Activated CD8-positive, alpha-beta T cell treated with anti-CD3 and anti-CD28 coated beads, Interleukin-2, amount 10 ng/mL, durations not matched to agents 7 days and 5 days (primary cell): Measurements from ENCODE around the gene TGIF2. TPM values are rescaled to one million over a fixed set of nuclear protein-coding genes. Genes with fewer than 3 reads are reported as not detected.

Experiments used
- ATAC-seq: fragments of 150-1000 bp; cut with Tn5 transposase; one replicate; pipeline ENCODE4 v1.10.0; 2021; ENCODE audit warnings: moderate library complexity
- CTCF ChIA-PET: fragments of 350-600 bp; sonication (Branson Sonifier 250); formaldehyde crosslinking; loops from one replicate; lab custom pipeline; 2021; ENCODE audit warnings: antibody characterized with exemption; lab: Charles Lee
- POLR2A ChIA-PET: fragments of 350-600 bp; sonication (Branson Sonifier 250); formaldehyde crosslinking; loops from one replicate; lab custom pipeline; 2021; ENCODE audit warnings: antibody characterized with exemption; lab: Charles Lee
- DNase-seq: peaks from one replicate; pipeline ENCODE4 v3.0.0-alpha.2; 2020
- H3K27ac Mint-ChIP-seq: one replicate; pipeline ENCODE4 v1.8.0; 2021; ENCODE audit warnings: mild to moderate bottlenecking, mixed read lengths
- H3K27me3 Mint-ChIP-seq: one replicate; pipeline ENCODE4 v1.8.0; 2021; ENCODE audit warnings: low read depth, mixed read lengths
- H3K36me3 Mint-ChIP-seq: one replicate; pipeline ENCODE4 v1.8.0; 2021; ENCODE audit warnings: low read depth, mixed read lengths
- H3K4me1 Mint-ChIP-seq: one replicate; pipeline ENCODE4 v1.8.0; 2021; ENCODE audit warnings: low read depth, mixed read lengths
- H3K4me3 Mint-ChIP-seq: one replicate; pipeline ENCODE4 v1.8.0; 2021; ENCODE audit warnings: mild to moderate bottlenecking, mixed read lengths
- H3K9me3 Mint-ChIP-seq: one replicate; pipeline ENCODE4 v1.8.0; 2022; ENCODE audit warnings: mixed read lengths; ENCODE audit not compliant: insufficient read depth
- total RNA-seq, 2 experiments: library from RNA; stranded (reverse); gene quantifications; one replicate each; pipeline ENCODE4 v1.2.3, GENCODE V29; 2021

Gene TGIF2
- total RNA-seq, 2 experiments from 2014 or later = 29.2 to 32.9 TPM

DNA sequence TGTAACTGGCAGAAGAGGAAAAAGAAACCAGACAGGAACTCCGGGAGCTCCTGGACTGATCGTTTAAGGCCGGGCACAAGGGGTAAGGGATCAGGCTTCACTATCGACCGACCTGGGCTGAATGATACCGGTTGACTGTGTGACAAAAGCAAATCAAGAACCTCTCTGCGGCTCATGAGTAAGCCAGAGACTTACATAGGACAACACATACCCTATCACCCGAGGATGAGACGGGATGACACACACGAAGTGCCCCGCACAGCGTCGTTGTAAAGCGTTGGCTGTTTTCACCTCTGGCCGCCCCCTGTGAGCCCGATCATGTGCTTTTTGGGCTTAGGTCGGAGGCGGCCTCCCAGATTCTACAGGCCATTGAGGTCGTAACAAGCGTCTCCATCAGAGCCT lies 695 bp upstream of the TGIF2 start:
- Mint-ChIP-seq H3K9me3 (no peaks in the 10 kb centered on the region), H3K27me3 (no peaks in the 10 kb centered on the region), H3K27ac (peak overlapping the region; percentile 98), H3K4me1 (peaks cover 40% of the 10 kb centered on the region), H3K4me3 (peak overlapping the region; percentile 87), H3K36me3 (peaks cover 21% of the 10 kb centered on the region)
- peak; percentile 58 for ATAC-seq
- CTCF ChIA-PET = interaction anchor here (0.8 to 6.2 kb wide), 7 partner anchors 15 to 236 kb away, joined by 3 to 44 read pairs (median 8); partner anchors contain the start of gene RAB5IF
- DNase-seq = peak; percentile 77
- POLR2A ChIA-PET = interaction anchor here (0.5 to 6.6 kb wide), 10 partner anchors 11 to 618 kb away, joined by 3 to 70 read pairs (median 4); partner anchors contain the start of genes DSN1, RAB5IF, SCAND1 and SLA2

DNA sequence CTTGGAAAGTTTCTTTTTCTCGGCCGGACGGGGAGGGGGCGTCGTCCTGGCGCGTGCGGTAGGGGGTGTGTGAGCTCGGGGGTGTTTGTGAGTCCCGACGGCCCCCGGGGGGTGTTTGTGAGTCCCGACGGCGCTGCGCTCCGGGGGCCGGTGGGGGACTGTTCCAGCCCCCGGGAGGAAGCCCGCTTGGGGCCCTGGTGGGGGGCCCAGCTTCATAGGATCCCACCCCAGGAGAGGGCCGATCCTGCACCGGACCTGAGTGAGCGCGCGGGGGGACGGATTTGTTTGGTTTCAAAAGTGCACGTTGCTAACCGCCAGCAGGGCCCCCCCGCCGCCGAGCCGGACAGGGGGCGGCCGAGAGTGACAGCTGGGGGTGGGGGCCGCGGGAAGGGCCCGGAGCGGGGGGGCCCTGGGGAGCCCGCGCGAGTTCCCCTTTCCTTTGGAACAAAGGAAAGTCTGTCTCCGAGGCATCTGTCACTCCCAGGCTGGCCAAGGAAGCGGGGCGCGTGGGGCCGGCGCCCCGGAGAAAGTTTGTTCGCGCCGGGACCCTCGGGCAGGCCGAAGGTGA lies 485 bp downstream of the TGIF2 start:
- DNase-seq (peak; percentile 38), ATAC-seq (peak; percentile 2)
- Mint-ChIP-seq H3K4me3 (peak overlapping the region; percentile 86), H3K9me3 (no peaks in the 10 kb centered on the region), H3K27me3 (no peaks in the 10 kb centered on the region), H3K4me1 (peaks cover 40% of the 10 kb centered on the region), H3K27ac (peak overlapping the region; percentile 81), H3K36me3 (peaks cover 26% of the 10 kb centered on the region)
- CTCF ChIA-PET = interaction anchor here (0.8 to 6.2 kb wide), 7 partner anchors 9 to 31 kb away, joined by 3 to 44 read pairs (median 5); partner anchors contain the start of gene RAB5IF
- POLR2A ChIA-PET = interaction anchor here (0.8 to 6.6 kb wide), 10 partner anchors 10 to 182 kb away, joined by 3 to 70 read pairs (median 6); partner anchors contain the start of genes RAB5IF and SLA2

DNA sequence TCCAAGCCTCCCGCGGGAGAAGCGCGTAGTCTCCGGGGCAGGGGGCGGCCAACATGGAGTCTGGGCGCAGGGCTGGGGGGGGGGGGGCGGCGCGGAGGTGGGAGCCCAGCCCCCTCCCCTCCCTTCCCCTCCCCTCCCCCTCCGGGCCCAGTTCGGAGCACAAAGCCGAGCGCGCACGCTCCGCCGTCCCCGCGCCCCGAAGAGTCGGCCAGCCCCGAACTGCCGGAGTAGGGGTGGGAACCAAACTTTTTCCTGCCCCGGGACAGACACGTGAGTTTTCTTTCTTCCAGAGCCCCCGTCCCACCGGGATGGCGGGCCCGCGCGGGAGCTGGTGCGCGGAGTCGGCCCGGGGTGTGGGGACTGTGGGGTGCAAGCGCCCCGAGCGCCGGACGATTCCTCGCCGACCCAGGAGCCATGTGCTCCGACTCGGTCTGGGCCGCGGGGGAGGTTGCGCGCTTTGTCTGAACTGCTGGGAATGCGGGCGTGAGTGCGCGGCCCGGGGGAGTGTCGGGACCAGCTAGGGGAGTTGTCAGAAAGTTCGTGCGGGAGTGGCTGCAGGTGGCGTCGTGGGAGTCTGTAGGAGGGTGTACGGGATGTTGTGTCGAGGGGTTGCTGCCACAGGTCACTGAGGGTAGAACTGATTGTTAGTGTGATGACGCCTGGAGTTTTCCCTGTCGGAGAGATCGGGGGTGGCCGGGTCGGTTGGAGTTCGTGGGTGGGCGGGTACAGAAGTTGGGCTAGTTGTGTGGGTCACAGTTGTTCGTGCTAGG lies 1.2 kb downstream of the TGIF2 start:
- H3K9me3 Mint-ChIP-seq = no peaks in the 10 kb centered on the region
- peak overlapping the region; percentile 86 for H3K4me3 Mint-ChIP-seq
- DNase-seq (peak; percentile 59), ATAC-seq (peak; percentile 20)
- peak overlapping the region; percentile 92 for H3K27ac Mint-ChIP-seq
- H3K27me3 Mint-ChIP-seq = no peaks in the 10 kb centered on the region
- POLR2A ChIA-PET = interaction anchor here (0.8 to 6.6 kb wide), 12 partner anchors 9 to 802 kb away, joined by 3 to 70 read pairs (median 4); partner anchors contain the start of genes PHF20, RAB5IF and SLA2
- peaks cover 40% of the 10 kb centered on the region for H3K4me1 Mint-ChIP-seq
- H3K36me3 Mint-ChIP-seq = peaks cover 30% of the 10 kb centered on the region
- CTCF ChIA-PET = interaction anchor here (0.8 to 6.2 kb wide), 6 partner anchors 8 to 30 kb away, joined by 3 to 44 read pairs (median 4); partner anchors contain the start of gene RAB5IF

DNA sequence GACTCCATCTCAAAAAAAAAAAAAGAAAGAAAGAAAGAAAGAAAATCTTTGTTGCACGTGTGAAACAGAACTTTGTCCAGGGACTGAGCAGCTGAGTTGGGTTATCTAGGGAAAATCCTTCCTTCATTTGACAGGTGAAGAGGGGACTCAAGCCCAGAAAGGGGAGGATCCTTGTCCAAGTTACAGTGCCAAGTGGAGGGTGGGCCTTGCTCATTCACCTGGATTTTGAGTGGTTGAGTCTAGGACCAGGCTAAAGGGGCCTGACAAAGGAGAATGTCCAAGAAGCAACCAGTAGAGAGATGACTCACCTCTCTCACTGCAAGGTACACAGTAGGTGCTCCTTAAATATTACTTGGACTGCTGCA lies 2.7 kb downstream of the TGIF2 start:
- H3K4me3 Mint-ChIP-seq = peak overlapping the region; percentile 86
- POLR2A ChIA-PET = interaction anchor here (1.2 to 6.6 kb wide), 4 partner anchors 13 to 804 kb away, joined by 4 to 70 read pairs (median 52); partner anchors contain the start of genes PHF20 and RAB5IF

DNA sequence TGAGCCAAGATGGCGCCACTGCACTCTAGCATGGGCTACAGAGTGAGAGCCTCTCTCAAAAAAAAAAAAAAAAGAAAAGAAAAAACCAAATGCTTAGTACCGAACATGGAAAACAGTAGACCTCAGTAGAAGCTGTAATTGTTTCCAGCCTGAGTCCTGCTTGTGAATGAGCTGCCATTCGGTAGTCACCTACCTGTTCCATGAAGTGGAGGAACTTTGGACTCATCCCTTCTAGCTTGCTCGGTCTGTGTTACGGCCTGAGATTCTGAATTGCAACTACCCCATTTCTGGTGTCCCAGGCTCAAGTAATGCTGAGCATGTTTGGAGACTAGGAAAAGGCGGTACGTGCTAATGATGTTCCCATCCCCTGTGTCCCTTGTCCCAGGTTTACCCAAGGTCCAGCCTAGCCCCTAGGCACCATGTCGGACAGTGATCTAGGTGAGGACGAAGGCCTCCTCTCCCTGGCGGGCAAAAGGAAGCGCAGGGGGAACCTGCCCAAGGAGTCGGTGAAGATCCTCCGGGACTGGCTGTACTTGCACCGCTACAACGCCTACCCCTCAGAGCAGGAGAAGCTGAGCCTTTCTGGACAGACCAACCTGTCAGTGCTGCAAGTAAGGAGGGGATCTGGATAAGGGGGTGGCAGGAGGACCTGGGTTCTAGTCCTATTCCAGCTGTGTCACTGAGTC lies 5.1 kb downstream of the TGIF2 start:
- ATAC-seq (no peak), DNase-seq (no peak)
- ChIA-PET CTCF (interaction anchor here (1.5 to 6.2 kb wide), 3 partner anchors 10 to 27 kb away, joined by 5 to 44 read pairs (median 6); partner anchors contain the start of gene RAB5IF), POLR2A (interaction anchor here (1.2 to 6.6 kb wide), 3 partner anchors 16 to 67 kb away, joined by 3 to 60 read pairs (median 7); partner anchors contain the start of gene RAB5IF)
- Mint-ChIP-seq H3K27me3 (no peaks in the 10 kb centered on the region), H3K27ac (no peak overlapping the region), H3K36me3 (peaks cover 53% of the 10 kb centered on the region), H3K9me3 (no peaks in the 10 kb centered on the region), H3K4me1 (peaks cover 46% of the 10 kb centered on the region), H3K4me3 (no peak overlapping the region)

More for the DNA sequence above, 2.7 kb downstream of the TGIF2 start:
- peak overlapping the region; percentile 92 for H3K27ac Mint-ChIP-seq
- no peaks in the 10 kb centered on the region for H3K27me3 Mint-ChIP-seq
- peaks cover 47% of the 10 kb centered on the region for H3K4me1 Mint-ChIP-seq
- DNase-seq = no peak
- ATAC-seq = no peak
- H3K36me3 Mint-ChIP-seq = peaks cover 39% of the 10 kb centered on the region
- H3K9me3 Mint-ChIP-seq = no peaks in the 10 kb centered on the region
- CTCF ChIA-PET = interaction anchor here (0.6 to 6.2 kb wide), 5 partner anchors 16 to 29 kb away, joined by 3 to 44 read pairs (median 3); partner anchors contain the start of gene RAB5IF

DNA sequence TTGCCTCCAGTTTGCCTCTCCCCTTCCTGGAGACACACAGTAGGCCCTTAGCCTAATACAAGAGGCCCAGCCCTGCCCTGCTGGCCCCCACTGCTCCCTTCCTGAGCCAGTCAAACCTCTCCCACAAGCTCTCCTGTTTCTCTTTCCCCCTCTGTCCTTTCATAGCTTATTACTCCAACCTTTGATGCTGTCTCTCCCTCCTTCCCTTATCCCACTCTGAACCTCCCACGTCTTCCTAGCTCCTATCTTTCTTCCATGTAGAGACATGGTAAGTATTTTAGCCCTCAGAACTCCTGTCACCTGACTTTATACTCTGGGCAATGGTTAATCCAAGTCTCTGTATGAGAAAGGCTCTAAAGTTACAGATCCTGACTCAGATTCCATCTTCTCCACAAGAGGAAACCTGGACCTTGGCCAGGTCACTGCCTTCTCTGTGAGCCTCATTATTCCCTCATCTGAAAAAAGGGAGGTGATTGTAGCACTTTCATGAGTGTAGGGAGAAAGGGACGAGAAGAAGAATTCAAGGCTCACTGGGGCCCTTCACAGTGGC lies 6.7 kb downstream of the TGIF2 start:
- DNase-seq = no peak
- Mint-ChIP-seq H3K9me3 (no peaks in the 10 kb centered on the region), H3K27me3 (no peaks in the 10 kb centered on the region), H3K4me3 (no peak overlapping the region), H3K4me1 (peaks cover 45% of the 10 kb centered on the region), H3K27ac (peak overlapping the region; percentile 35), H3K36me3 (peaks cover 52% of the 10 kb centered on the region)
- no peak for ATAC-seq
- POLR2A ChIA-PET = interaction anchor here (1.6 kb wide), 1 partner anchor 16 kb away, joined by 4 read pairs; no protein-coding TSS in a partner anchor
- CTCF ChIA-PET = interaction anchor here (2.2 kb wide), 1 partner anchor 10 kb away, joined by 11 read pairs; no protein-coding TSS in a partner anchor

DNA sequence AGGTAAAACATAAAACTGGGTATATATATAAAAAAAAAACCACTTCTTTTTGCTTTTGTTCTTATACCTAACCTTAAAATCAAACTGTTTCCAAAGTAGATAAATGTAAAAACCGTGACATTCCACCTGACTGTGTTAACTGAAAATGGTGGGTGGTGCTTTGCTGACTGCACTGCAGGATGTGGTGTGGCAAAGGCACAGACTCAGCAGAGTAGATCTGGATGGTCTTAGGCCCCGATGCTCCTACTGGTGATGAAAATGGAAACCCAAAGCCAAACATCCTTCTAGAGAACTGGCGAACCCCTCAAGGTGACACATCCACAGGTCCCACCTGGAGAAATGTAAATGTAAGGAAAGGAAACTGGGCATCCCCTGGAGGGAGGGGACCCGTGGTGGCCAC lies 8.9 kb downstream of the TGIF2 start:
- Mint-ChIP-seq H3K36me3 (peaks cover 46% of the 10 kb centered on the region), H3K9me3 (no peaks in the 10 kb centered on the region), H3K27me3 (no peaks in the 10 kb centered on the region), H3K27ac (peak overlapping the region; percentile 90), H3K4me3 (no peak overlapping the region), H3K4me1 (peaks cover 36% of the 10 kb centered on the region)
- ATAC-seq = peak; percentile 82
- POLR2A ChIA-PET = interaction anchor here (0.9 kb wide), 1 partner anchor 13 kb away, joined by 3 read pairs; no protein-coding TSS in a partner anchor
- CTCF ChIA-PET = interaction anchor here (1.6 kb wide), 1 partner anchor 8 kb away, joined by 4 read pairs; the partner anchor contains the start of gene TGIF2
- DNase-seq = peak; percentile 69

DNA sequence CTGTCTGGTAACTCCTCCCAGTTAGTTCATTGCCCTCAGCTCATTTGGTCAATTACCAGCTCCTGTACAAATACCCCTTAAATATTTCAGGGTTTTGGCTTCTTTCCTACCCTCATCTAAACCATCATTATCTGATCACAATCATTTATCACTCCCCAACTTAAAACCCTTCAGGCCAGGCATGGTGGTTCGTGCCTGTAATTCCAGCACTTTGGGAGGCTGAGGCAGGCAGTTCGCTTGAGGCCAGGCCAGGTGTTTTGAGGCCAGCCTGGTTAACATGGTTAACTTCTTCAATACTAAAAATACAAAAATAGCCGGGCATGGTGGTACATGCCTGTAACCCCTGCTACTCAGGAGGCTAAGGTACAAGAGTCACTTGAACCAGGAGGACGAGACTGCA lies 9.4 kb downstream of the TGIF2 start:
- ATAC-seq (no peak), DNase-seq (no peak)
- Mint-ChIP-seq H3K4me1 (peaks cover 41% of the 10 kb centered on the region), H3K9me3 (no peaks in the 10 kb centered on the region), H3K36me3 (peaks cover 49% of the 10 kb centered on the region), H3K27me3 (no peaks in the 10 kb centered on the region), H3K4me3 (no peak overlapping the region), H3K27ac (peak overlapping the region; percentile 90)
- POLR2A ChIA-PET = interaction anchor here (0.9 to 2.0 kb wide), 2 partner anchors 12 to 23 kb away, joined by 3 to 4 read pairs; partner anchors contain the start of gene RAB5IF
- CTCF ChIA-PET = interaction anchor here (1.6 kb wide), 1 partner anchor 9 kb away, joined by 4 read pairs; the partner anchor contains the start of gene TGIF2

DNA sequence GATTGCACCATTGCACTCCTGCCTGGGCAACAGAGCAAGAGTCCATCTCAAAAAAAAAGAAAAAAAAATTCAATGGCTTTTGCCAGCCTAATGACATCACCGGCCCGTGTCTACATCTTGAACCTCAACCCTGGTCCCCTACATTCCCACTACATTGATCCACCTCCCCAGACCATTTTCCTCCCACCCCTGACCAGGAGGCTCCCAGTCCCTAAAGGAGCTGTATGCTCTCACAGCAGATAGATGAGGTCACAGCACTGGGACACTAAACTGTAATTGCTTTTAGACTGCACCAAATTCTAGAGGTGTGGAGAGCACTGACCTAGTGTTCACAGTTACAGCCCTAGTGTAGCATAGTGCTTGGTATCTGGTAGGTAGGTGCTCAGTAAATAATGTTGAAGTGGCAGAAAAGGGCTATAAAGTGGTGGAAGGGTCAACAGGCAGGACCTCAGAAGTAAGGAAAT lies 10.7 kb downstream of the TGIF2 start:
- peaks cover 41% of the 10 kb centered on the region for H3K4me1 Mint-ChIP-seq
- ChIA-PET POLR2A (interaction anchor here (0.6 to 2.0 kb wide), 3 partner anchors 8 to 22 kb away, joined by 3 to 4 read pairs (median 3); partner anchors contain the start of gene RAB5IF), CTCF (interaction anchor here (0.7 to 2.0 kb wide), 3 partner anchors 10 to 27 kb away, joined by 3 to 6 read pairs (median 4); partner anchors contain the start of gene TGIF2)
- peak overlapping the region; percentile 70 for H3K27ac Mint-ChIP-seq
- DNase-seq = no peak
- H3K27me3 Mint-ChIP-seq = no peaks in the 10 kb centered on the region
- no peak overlapping the region for H3K4me3 Mint-ChIP-seq
- no peaks in the 10 kb centered on the region for H3K9me3 Mint-ChIP-seq
- no peak for ATAC-seq
- H3K36me3 Mint-ChIP-seq = peaks cover 46% of the 10 kb centered on the region

DNA sequence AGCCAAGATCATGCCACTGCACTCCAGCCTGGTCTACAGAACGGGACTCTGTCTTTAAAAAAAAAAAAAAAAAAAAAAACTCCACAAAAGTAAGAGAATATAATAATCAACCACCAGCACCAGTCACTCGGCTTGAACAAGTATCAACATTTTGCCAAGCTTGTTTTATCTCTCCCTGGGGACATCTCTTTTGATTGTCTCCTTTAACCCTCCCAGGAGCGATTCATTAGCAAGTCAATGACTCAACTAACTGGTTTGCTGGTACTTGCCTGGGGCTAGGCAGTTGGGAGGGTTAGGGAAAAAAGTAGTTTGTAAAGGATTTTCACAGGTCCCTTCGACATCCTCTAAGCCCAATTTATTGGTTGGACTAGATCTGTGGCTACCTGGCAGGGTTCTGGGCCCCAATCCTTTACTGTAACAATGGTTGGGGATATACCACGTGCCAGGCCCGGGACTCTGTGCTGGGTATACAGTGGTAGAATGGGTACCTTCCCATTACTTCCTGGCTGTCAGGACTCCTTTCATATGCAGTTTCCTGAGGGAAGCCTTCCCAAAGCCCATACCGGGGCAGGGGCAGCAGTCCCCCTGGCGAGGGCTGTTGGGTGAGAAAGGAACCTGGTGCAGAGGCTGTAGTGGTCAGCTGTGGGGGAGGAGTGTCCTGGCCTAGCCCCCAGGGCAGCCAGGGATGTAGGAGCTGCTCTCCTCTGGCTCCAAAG lies 12.2 kb downstream of the TGIF2 start:
- Mint-ChIP-seq H3K27ac (no peak overlapping the region), H3K9me3 (no peaks in the 10 kb centered on the region), H3K4me3 (no peak overlapping the region), H3K36me3 (peaks cover 41% of the 10 kb centered on the region), H3K4me1 (peaks cover 38% of the 10 kb centered on the region), H3K27me3 (no peaks in the 10 kb centered on the region)
- no peak for ATAC-seq
- POLR2A ChIA-PET = interaction anchor here (1.3 to 6.6 kb wide), 2 partner anchors 9 to 12 kb away, joined by 4 to 45 read pairs; partner anchors contain the start of gene TGIF2
- no peak for DNase-seq
- CTCF ChIA-PET = interaction anchor here (2.0 kb wide), 1 partner anchor 19 kb away, joined by 6 read pairs; no protein-coding TSS in a partner anchor
